Panc1 (cell line): ENCODE data around the gene ORC3. TPM values are rescaled to one million over a fixed set of nuclear protein-coding genes. Genes with fewer than 3 reads are reported as not detected.

Experiments
- ATAC-seq: fragments of 200-7000 bp; cut with Tn5 transposase; 2 replicates; pipeline ENCODE4 v1.9.1; 2020; ENCODE audit warnings: mild to moderate bottlenecking, moderate library complexity
- BruUV-seq: library from RNA; stranded (reverse); fragments of 400-500 nt; replicated peaks from 2 replicates; lab custom pipeline; 2021; lab: Mats Ljungman, UMichigan
- CTCF ChIA-PET: fragments of 300-600 bp; sonication (Branson Sonifier 250); formaldehyde crosslinking; loops from one replicate; lab custom pipeline; 2022; ENCODE audit warnings: antibody characterized with exemption; lab: Charles Lee
- POLR2A ChIA-PET: fragments of 300-600 bp; sonication (Branson Sonifier 250); formaldehyde crosslinking; loops from one replicate; lab custom pipeline; 2022; ENCODE audit warnings: antibody characterized with exemption; lab: Charles Lee
- DNase-seq: peaks from one replicate; pipeline ENCODE4 v3.0.0-alpha.2; 2010; ENCODE audit warnings: low read depth, low spot score
- H3K27ac ChIP-seq: 2 replicates; pipeline ENCODE4 v1.5.1; 2011; ENCODE audit warnings: mild to moderate bottlenecking, low read length, inconsistent platforms
- H3K27me3 ChIP-seq: fragments of 200-500 bp; sonication (Bioruptor generic); 2 replicates; pipeline ENCODE4 v1.6.0; 2014; ENCODE audit warnings: low read length, inconsistent platforms; ENCODE audit not compliant: control insufficient read depth, insufficient read depth
- H3K36me3 ChIP-seq: fragments of 200-500 bp; sonication (Bioruptor generic); 2 replicates; pipeline ENCODE4 v1.5.1; 2014; ENCODE audit warnings: inconsistent platforms, mild to moderate bottlenecking, low read length, moderate library complexity; ENCODE audit not compliant: control insufficient read depth, insufficient read depth
- H3K4me1 ChIP-seq: 2 replicates; pipeline ENCODE4 v1.5.1; 2011; ENCODE audit warnings: inconsistent platforms, mild to moderate bottlenecking, low read length, moderate library complexity; ENCODE audit not compliant: control insufficient read depth, insufficient read depth
- H3K4me3 ChIP-seq, 2 experiments: 2 replicates each; pipeline ENCODE4 v1.5.1; 2011 to 2012; ENCODE audit warnings: low read depth in 2 of 2, low read length in 2 of 2, mild to moderate bottlenecking in 2 of 2, inconsistent platforms in 1 of 2, moderate library complexity in 1 of 2
- H3K9me3 ChIP-seq: fragments of 200-500 bp; sonication (Bioruptor generic); 2 replicates; pipeline ENCODE4 v1.5.1; 2014; ENCODE audit warnings: low read depth, mild to moderate bottlenecking, inconsistent platforms, low read length, moderate library complexity; ENCODE audit not compliant: control insufficient read depth, insufficient read depth
- POLR2AphosphoS5 ChIP-seq: IDR thresholded peaks from 2 replicates; pipeline ENCODE4 v1.6.1; 2012; ENCODE audit warnings: mild to moderate bottlenecking, low read depth, low read length, moderate library complexity
- SIN3A ChIP-seq: IDR thresholded peaks from 2 replicates; pipeline ENCODE4 v1.6.1; 2012; ENCODE audit warnings: low read depth, mild to moderate bottlenecking, low read length, moderate library complexity, borderline replicate concordance; ENCODE audit not compliant: insufficient read depth
- TCF7L2 ChIP-seq: IDR thresholded peaks from 2 replicates; pipeline ENCODE4 v1.6.1; 2011; ENCODE audit warnings: mild to moderate bottlenecking, low read depth, low read length, inconsistent platforms
- in situ Hi-C: cut with HindIII; loops from 2 replicates; pipeline ENCODE4 v1.10.0; 2016; ENCODE audit warnings: low sequenced_read_pairs, low pct_unique_long_range_greater_than_20kb
- intact Hi-C: fragments of 100-400 bp; cut with micrococcal nuclease; formaldehyde crosslinking; loops from one replicate; pipeline ENCODE4 v1.10.0; 2022; ENCODE audit not compliant: unreplicated experiment
- total RNA-seq: library from RNA; stranded (reverse); gene quantifications from one replicate; pipeline ENCODE4 v1.2.1, GENCODE V29; 2021; ENCODE audit not compliant: unreplicated experiment
- TF ChIP-seq, protein P1 (sequence below): fragments of 450-650 bp; IDR thresholded peaks from 2 replicates; pipeline ENCODE4 v1.5.1; 2017; ENCODE audit warnings: mild to moderate bottlenecking
- TF ChIP-seq, protein P2 (sequence below), 2 experiments: IDR thresholded peaks; 2 replicates each; pipeline ENCODE4 v1.6.1; 2011 to 2012; ENCODE audit warnings: low read depth in 2 of 2, control low read depth in 1 of 2, low read length in 1 of 2, mild to moderate bottlenecking in 1 of 2, moderate library complexity in 1 of 2; ENCODE audit not compliant: insufficient read depth in 1 of 2

ORC3 gene
- total RNA-seq, 1 experiment from 2014 or later, result 36.9 TPM

DNA sequence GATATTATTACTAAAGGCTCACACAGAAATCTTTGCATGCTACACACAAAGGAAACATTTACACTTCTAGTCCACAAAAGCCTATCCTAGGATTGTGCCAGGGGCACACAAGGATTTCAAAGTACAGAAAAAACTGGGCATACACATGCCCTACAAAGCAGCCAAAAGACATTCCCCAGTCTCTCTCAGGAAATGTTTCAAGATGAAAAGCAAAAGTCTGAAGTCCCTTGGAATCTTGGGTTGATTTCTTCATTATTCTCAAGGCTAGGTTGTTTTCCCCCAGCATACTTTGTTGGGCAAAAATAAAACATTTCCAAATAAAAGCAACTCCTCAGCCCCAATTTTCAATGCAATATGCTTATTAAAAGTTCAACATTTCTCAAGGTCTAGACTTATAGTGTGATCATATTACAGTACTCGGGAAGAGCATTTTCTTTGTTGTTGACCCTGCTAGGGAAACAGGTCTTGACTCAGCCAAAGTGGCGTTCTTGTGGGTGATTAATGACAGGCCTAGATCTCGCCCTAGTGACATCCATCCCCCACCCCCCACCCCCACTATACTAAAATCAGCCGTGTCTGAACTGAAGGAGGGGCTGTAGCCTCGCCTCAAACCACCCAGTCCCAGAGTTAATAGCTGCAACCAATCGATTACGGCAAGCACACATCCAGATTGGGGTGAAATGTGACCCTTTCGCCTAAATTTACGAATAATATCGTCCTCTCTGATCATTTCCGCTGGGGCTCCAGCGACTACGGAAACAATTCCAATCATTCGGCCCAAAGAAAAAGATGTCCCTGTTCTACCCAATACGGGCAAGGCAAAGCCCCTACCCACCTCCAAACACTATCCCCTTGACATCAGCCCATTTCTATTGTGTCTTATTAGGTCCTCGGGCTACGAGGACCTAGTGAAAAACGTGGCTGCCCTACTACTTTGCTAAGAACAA lies 110.7 kb downstream of the ORC3 start:
- intact Hi-C loops, result no loop called here
- TSS peak; percentile 77 for BruUV-seq
- Histone ChIP-seq H3K4me1 (peaks cover 25% of the 10 kb centered on the region), H3K27me3 (no peaks in the 10 kb centered on the region), H3K36me3 (no peaks in the 10 kb centered on the region; the same call in 1 of the 2 replicates), H3K9me3 (no peaks in the 10 kb centered on the region), H3K4me3 (peak overlapping the region; percentile 77 to 89), H3K27ac (peak overlapping the region; percentile 94)
- TF ChIP-seq, protein P1, sequence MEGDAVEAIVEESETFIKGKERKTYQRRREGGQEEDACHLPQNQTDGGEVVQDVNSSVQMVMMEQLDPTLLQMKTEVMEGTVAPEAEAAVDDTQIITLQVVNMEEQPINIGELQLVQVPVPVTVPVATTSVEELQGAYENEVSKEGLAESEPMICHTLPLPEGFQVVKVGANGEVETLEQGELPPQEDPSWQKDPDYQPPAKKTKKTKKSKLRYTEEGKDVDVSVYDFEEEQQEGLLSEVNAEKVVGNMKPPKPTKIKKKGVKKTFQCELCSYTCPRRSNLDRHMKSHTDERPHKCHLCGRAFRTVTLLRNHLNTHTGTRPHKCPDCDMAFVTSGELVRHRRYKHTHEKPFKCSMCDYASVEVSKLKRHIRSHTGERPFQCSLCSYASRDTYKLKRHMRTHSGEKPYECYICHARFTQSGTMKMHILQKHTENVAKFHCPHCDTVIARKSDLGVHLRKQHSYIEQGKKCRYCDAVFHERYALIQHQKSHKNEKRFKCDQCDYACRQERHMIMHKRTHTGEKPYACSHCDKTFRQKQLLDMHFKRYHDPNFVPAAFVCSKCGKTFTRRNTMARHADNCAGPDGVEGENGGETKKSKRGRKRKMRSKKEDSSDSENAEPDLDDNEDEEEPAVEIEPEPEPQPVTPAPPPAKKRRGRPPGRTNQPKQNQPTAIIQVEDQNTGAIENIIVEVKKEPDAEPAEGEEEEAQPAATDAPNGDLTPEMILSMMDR, result no peak
- no peak for TF ChIP-seq TCF7L2
- TF ChIP-seq SIN3A, result no peak
- TF ChIP-seq POLR2AphosphoS5, result no peak
- TF ChIP-seq, protein P2, sequence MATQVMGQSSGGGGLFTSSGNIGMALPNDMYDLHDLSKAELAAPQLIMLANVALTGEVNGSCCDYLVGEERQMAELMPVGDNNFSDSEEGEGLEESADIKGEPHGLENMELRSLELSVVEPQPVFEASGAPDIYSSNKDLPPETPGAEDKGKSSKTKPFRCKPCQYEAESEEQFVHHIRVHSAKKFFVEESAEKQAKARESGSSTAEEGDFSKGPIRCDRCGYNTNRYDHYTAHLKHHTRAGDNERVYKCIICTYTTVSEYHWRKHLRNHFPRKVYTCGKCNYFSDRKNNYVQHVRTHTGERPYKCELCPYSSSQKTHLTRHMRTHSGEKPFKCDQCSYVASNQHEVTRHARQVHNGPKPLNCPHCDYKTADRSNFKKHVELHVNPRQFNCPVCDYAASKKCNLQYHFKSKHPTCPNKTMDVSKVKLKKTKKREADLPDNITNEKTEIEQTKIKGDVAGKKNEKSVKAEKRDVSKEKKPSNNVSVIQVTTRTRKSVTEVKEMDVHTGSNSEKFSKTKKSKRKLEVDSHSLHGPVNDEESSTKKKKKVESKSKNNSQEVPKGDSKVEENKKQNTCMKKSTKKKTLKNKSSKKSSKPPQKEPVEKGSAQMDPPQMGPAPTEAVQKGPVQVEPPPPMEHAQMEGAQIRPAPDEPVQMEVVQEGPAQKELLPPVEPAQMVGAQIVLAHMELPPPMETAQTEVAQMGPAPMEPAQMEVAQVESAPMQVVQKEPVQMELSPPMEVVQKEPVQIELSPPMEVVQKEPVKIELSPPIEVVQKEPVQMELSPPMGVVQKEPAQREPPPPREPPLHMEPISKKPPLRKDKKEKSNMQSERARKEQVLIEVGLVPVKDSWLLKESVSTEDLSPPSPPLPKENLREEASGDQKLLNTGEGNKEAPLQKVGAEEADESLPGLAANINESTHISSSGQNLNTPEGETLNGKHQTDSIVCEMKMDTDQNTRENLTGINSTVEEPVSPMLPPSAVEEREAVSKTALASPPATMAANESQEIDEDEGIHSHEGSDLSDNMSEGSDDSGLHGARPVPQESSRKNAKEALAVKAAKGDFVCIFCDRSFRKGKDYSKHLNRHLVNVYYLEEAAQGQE (IDR thresholded peaks at IDR 0.05; ENCODE audit: insufficient read depth in 1 of 2, low read depth in 2 of 2, low read length in 1 of 2), result no peak
- no peak; the same call in 1 of the 2 replicates for ATAC-seq
- ChIA-PET CTCF (no interaction called here), POLR2A (interaction anchor here (0.7 kb wide), 1 partner anchor 39 kb away, joined by 3 read pairs; no protein-coding TSS in a partner anchor)
- DNase-seq, result no peak
- in situ Hi-C loops, result no loop called here

DNA sequence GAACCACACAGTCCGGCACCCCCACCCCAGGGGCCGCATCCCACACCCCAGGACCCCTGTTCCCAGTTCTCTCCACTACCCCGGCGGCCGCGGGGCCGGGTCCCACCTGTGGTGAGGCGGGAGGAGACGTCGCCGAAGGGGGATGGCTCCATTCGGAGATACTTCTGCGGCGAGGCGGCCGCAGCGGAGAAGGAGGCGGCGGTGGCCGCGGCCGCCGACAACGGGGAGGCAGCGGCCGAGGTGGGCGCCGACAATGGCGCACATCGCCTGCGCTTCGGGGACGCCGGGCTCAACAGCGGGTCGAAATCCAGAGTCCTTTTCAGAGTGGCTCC lies 111.4 kb downstream of the ORC3 start:
- H3K27ac ChIP-seq, result peak overlapping the region; percentile 94
- ChIA-PET POLR2A (interaction anchor here (0.6 to 1.2 kb wide), 2 partner anchors 22 to 29 kb away, joined by 3 to 6 read pairs; no protein-coding TSS in a partner anchor), CTCF (no interaction called here)
- peaks cover 23% of the 10 kb centered on the region for H3K4me1 ChIP-seq
- DNase-seq, result no peak
- no peak for TF ChIP-seq POLR2AphosphoS5
- TF ChIP-seq SIN3A, result no peak
- TF ChIP-seq TCF7L2, result no peak
- TF ChIP-seq, protein P1, result no peak
- TF ChIP-seq, protein P2 (IDR thresholded peaks at IDR 0.05; ENCODE audit: insufficient read depth in 1 of 2, low read depth in 2 of 2, low read length in 1 of 2), result no peak
- intact Hi-C loops (no loop called here), in situ Hi-C loops (no loop called here)
- no peaks in the 10 kb centered on the region for H3K9me3 ChIP-seq
- no peak for ATAC-seq
- no TSS peak for BruUV-seq
- no peaks in the 10 kb centered on the region; the same call in 1 of the 2 replicates for H3K36me3 ChIP-seq
- peak overlapping the region; percentile 77 to 89 for H3K4me3 ChIP-seq
- H3K27me3 ChIP-seq, result no peaks in the 10 kb centered on the region
